Stimulated activated CD8-positive, alpha-beta memory T cell treated with anti-CD3 and anti-CD28 coated beads, Interleukin-12 subunit alpha, Interleukin-12 subunit beta, amount 100 ng/mL, for 4 hours (primary cell): ENCODE results near the gene EFCAB13.
A peak's percentile ranks its signal among the peaks of the same experiment; 100 is the strongest.

Source experiments
- DNase-seq: peaks from one replicate; pipeline ENCODE4 v3.0.0-alpha.2; 2020; ENCODE audit warnings: low read depth

EFCAB13 gene

GRCh38 chr17:47295037-47295873, 28.5 kb upstream of the EFCAB13 start:
- DNase-seq, result no peak

- no peak for DNase-seq
Measured at GRCh38 chr17:47295874-47296255, 27.9 kb upstream of the EFCAB13 start.

GRCh38 chr17:47297661-47298400, 25.9 kb upstream of the EFCAB13 start:
- DNase-seq, result no peak

- DNase-seq, result no peak
Measured at GRCh38 chr17:47298712-47299111, 25.0 kb upstream of the EFCAB13 start.

- DNase-seq, result no peak
Measured at GRCh38 chr17:47299239-47299910, 24.4 kb upstream of the EFCAB13 start.

GRCh38 chr17:47300718-47301117, 23.0 kb upstream of the EFCAB13 start:
- DNase-seq, result no peak

- no peak for DNase-seq
Measured at GRCh38 chr17:47301161-47301560, 22.6 kb upstream of the EFCAB13 start.

- DNase-seq, result no peak
Measured at GRCh38 chr17:47301831-47302230, 21.9 kb upstream of the EFCAB13 start.

- no peak for DNase-seq
Measured at GRCh38 chr17:47304186-47304585, 19.6 kb upstream of the EFCAB13 start.

DNA sequence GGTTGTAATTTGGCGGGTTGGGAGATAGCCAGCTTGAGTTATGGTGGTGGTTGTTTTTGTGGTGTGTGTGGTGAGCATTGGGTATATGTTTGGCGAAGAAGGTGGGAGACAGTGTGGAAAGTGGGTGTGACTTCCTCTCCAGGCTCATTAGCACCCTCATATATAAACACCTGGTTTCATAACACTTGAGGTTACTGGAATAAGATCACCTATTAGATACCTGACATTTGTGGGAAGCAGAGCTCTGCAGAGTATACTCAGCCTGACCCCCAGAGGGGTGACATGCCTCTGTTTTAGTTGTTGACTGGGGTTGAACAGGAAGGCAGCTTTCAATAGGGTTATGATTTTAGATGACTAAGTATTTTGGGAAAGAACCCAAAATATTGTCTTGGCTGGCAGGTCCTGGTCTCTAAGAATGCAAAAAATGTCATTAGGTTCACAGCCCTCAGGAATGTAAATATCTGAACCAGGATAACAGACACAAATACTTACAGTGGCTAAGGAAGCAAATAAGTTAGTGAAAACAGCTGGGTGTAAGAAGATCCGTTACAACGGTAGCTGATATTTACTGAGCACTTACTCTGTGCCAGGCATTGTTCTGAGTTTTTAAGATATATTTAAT, 18.3 kb upstream of the EFCAB13 start:
- no peak for DNase-seq

DNA sequence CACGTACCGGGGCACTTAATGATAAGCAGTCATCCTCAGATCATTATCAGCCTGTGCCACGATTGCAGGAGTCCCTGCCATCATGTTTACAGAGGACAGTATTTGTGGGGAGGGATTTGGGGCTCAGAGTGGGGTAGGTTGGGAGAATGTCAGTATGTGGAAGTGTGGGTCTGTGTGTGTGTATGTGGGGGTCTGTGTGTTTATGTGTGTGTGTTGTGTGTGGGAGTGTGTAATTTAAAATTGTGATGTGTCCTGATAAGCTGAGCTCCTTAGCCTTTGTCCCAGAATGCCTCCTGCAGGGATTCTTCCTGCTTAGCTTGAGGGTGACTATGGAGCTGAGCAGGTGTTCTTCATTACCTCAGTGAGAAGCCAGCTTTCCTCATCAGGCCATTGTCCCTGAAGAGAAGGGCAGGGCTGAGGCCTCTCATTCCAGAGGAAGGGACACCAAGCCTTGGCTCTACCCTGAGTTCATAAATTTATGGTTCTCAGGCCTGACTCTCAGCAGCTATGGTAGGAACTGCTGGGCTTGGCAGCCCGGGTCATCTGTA, 13.5 kb upstream of the EFCAB13 start:
- DNase-seq, result no peak

GRCh38 chr17:47311420-47311819, 12.3 kb upstream of the EFCAB13 start:
- no peak for DNase-seq

DNA sequence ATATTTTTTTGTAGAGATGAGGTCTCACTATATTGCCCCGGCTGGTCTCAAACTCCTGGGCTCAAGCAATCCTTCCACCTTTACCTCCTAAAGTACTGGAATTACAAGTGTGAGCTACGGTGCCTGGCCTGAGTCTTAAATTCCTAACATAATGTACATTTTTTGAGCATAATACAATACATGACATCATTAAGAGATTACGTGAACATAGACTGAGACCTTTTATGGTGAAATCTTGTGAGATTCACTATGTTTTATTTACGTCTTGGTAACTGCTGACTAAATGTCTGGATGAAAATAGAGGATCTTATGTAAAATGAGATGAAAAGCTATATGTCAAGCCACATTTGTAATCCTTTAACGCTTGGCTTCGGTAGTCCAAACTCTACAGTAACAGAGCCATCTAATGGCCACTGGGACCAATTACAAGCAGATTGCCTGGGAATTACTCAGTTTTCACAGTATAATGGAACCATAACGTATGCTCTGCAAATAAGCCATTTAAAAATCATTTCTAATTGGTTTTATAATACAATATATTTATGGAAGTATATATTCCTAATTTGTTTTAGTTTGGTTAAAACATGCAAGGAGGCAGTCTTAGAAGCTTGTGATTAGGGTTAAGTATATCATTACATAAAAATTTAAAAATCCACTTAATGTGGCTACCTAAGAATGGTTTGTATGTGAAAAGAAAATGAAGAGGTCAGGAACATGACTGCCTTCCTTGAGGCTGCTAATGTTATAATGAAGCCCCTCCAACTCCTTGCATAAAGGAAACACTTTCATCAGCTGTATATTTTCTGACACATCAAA, 8.1 kb upstream of the EFCAB13 start:
- DNase-seq, result no peak

DNA sequence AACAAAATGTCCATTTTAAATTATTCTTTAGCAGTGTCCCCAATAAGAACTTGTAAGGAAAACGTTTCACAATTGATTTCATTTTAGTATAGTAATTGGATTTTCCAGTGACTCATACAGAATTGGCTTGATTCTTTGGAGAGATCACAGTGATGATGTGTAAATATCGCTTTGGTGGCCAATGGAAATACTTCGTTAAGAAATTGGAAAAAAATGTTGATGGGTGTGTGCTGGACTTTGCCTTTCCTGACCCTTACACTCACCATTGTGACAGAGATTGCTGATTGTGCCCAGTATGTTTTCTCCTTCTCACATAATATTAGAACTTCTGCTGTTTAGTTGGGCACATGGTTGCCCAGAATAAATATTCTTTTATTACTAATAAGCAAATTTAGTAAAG, 7.4 kb upstream of the EFCAB13 start:
- no peak for DNase-seq

- no peak for DNase-seq
Measured at GRCh38 chr17:47317119-47317518, 6.6 kb upstream of the EFCAB13 start.

DNA sequence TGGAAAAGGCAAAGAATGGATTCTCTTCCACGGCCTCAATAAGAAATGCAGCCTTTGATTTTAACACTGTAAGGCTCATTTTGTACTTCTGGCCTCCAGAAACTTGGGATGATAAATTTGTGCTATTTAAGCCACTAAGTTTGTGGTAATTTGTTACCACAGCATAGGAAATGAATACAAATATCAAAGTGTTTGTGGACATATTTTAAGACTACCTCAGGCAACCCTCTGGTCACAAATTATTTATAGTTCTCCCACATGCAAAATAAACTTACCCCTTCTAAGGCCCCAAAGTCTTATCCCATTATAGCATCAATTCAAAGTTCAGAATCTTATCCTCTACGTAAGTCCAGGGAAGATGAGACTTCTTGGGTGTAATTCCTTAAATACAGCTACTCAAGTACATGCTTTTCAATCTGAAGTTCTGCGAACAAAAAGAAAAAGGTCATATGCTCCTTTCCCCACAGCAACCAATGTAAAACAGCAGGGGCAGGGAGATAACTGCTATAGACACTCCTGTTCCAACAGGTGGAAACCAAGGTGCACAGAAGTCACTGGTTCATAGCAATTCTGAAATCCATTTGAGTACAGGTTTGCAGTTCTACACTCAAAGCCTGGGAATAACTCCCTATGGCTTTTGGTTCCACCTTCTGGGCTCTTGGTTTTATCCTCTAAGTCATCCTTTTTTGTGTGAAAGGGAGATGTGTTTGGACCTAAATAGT, 5.4 kb upstream of the EFCAB13 start:
- no peak for DNase-seq

- DNase-seq, result no peak
Measured at GRCh38 chr17:47320879-47321502, 2.8 kb upstream of the EFCAB13 start.

GRCh38 chr17:47324224-47325020, 667 bp downstream of the EFCAB13 start:
- peak; percentile 21 for DNase-seq

GRCh38 chr17:47325176-47325575, 1.4 kb downstream of the EFCAB13 start:
- DNase-seq, result no peak
